Measurements from ENCODE around the gene MSLN. TPM values are rescaled to one million over a fixed set of nuclear protein-coding genes. Genes with fewer than 3 reads are reported as not detected.

The MSLN gene
- total RNA-seq, 2 experiments from 2014 or later = not detected

DNA sequence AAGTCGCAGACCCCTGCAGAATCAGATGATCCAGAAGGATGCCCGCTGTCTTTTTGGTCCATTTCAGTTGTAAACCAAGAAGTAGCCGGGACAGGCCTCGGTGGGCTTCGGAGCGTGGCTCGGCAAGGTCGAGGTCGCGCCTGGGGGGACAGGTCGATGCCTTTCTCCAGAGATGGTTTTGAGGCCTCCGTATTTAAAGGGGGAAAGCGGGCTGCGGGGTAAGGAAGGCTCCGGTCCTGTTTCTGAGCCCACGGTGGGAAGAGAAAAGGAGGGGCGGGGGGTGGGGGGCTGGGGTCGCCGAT is 47.5 kb downstream of the MSLN start:
- TF ChIP-seq, protein P1, sequence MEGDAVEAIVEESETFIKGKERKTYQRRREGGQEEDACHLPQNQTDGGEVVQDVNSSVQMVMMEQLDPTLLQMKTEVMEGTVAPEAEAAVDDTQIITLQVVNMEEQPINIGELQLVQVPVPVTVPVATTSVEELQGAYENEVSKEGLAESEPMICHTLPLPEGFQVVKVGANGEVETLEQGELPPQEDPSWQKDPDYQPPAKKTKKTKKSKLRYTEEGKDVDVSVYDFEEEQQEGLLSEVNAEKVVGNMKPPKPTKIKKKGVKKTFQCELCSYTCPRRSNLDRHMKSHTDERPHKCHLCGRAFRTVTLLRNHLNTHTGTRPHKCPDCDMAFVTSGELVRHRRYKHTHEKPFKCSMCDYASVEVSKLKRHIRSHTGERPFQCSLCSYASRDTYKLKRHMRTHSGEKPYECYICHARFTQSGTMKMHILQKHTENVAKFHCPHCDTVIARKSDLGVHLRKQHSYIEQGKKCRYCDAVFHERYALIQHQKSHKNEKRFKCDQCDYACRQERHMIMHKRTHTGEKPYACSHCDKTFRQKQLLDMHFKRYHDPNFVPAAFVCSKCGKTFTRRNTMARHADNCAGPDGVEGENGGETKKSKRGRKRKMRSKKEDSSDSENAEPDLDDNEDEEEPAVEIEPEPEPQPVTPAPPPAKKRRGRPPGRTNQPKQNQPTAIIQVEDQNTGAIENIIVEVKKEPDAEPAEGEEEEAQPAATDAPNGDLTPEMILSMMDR (IDR thresholded peaks at IDR 0.05) = no peak
- H3K27me3 Mint-ChIP-seq = peaks cover 7% of the 10 kb centered on the region
- intact Hi-C loops (cut with micrococcal nuclease) = no loop called here
- H3K4me3 Mint-ChIP-seq = peak overlapping the region; percentile 98
- DNase-seq (no peak), ATAC-seq (no peak)
- H3K36me3 Mint-ChIP-seq (ENCODE audit: low read depth) = peaks cover 3% of the 10 kb centered on the region
- peaks cover 11% of the 10 kb centered on the region for H3K4me1 Mint-ChIP-seq (ENCODE audit: low read depth)
- ChIA-PET CTCF (no interaction called here), POLR2A (no interaction called here)
- no peaks in the 10 kb centered on the region for H3K9me3 Mint-ChIP-seq
- H3K27ac Mint-ChIP-seq = peak overlapping the region; percentile 97

DNA sequence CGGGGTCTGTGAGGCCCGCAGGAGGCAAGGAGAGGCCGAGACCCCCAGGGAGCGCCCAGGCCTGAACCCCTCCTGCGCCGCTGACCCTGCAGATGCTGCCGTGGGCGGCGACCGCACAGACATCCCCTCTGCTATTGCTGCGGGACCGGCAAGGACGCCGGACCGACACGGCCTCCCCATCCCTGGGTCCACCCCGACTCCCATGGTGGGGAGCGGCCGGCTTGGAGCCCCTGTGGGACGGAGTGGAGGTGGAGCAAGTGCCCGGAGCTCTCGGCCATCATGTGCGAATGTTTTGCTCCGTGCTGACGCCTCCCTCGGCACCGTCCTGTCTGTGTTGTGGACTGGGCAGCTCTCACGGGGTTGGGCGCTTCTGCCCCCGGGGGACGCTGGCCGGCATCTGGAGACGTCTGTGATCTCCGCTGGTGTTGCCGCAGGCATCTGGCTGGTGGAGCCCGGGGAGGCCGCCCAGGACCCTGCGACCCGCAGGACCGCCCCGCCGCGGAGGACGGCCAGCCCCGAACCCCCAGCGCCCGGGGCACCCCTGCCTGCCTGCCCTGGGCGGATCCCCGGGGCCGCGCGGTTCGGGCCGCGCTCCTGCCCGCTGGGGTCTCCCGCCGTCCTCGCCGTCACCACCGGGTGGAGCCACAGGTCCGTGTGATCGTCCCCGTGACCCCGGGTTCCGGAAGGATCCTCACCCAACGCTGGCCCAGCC is 52.8 kb downstream of the MSLN start:
- ATAC-seq (peak; percentile 90), DNase-seq (peak; percentile 72)
- intact Hi-C loops (cut with micrococcal nuclease) = loop anchor here (10.0 kb wide), 1 partner anchor 241 kb away; no protein-coding TSS in a partner anchor
- ChIA-PET CTCF (interaction anchor here (1.0 kb wide), 2 partner anchors 244 to 290 kb away, joined by 3 to 5 read pairs; no protein-coding TSS in a partner anchor), POLR2A (no interaction called here)
- TF ChIP-seq, protein P1 (IDR thresholded peaks at IDR 0.05) = peak; percentile 76
- no peaks in the 10 kb centered on the region for H3K36me3 Mint-ChIP-seq (ENCODE audit: low read depth)
- no peaks in the 10 kb centered on the region for H3K9me3 Mint-ChIP-seq
- H3K27me3 Mint-ChIP-seq = peaks cover 15% of the 10 kb centered on the region
- H3K4me1 Mint-ChIP-seq (ENCODE audit: low read depth) = peaks cover 6% of the 10 kb centered on the region
- H3K4me3 Mint-ChIP-seq = no peak overlapping the region
- no peak overlapping the region for H3K27ac Mint-ChIP-seq

DNA sequence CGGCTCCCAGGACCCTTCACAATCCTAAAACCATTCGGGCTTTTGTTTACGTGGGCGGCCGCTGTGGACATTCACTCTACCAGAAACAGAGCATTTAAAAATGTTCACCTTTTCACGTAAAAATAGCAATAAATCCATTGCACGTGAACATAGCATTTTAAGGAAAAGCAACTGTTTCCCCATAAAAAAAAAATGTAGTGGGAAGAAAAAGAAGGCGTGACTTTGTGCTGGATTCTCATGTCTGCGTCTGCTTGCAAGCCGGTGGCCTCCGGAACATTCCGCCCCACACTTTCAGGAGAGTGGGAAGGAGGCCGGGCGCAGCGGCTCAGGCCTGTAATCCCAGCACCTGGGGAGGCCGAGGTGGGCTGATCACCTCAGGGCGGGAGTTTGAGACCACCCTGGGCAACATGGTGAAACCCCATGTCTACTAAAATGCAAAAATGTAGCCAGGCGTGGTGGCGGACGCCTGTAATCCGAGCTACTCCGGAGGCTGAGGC is 53.4 kb downstream of the MSLN start:
- H3K27me3 Mint-ChIP-seq = peaks cover 15% of the 10 kb centered on the region
- intact Hi-C loops (cut with micrococcal nuclease) = loop anchor here (10.0 kb wide), 1 partner anchor 241 kb away; no protein-coding TSS in a partner anchor
- CTCF ChIA-PET = interaction anchor here (0.8 to 1.2 kb wide), 4 partner anchors 241 to 290 kb away, joined by 3 to 5 read pairs (median 3); no protein-coding TSS in a partner anchor
- H3K27ac Mint-ChIP-seq = no peak overlapping the region
- H3K4me3 Mint-ChIP-seq = no peak overlapping the region
- no peaks in the 10 kb centered on the region for H3K9me3 Mint-ChIP-seq
- TF ChIP-seq, protein P1 (IDR thresholded peaks at IDR 0.05) = peak; percentile 9
- DNase-seq (no peak), ATAC-seq (no peak)
- no peaks in the 10 kb centered on the region for H3K36me3 Mint-ChIP-seq (ENCODE audit: low read depth)
- POLR2A ChIA-PET = no interaction called here
- peaks cover 3% of the 10 kb centered on the region for H3K4me1 Mint-ChIP-seq (ENCODE audit: low read depth)

DNA sequence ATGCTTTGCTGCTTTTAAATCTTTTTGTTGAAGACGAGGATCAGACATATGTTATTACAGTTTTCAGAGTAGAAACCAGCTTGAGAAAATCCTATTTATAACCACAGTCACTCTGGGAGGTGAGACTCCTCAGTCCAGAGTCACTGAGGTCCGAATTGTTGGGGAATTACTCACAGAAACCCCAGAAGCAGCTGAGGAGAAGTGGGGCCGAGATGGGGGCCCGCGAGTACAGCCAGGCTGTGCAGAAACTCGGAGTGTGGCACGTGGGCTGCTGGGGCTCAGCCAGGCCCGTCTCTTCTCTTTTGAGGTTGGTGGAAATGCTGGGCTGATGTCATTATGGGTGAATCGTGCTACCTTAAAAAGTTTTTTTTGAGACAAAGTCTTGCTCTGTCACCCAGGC is 54.4 kb downstream of the MSLN start:
- ChIA-PET CTCF (interaction anchor here (1.0 to 1.2 kb wide), 2 partner anchors 240 to 241 kb away, joined by 3 to 4 read pairs; no protein-coding TSS in a partner anchor), POLR2A (no interaction called here)
- intact Hi-C loops (cut with micrococcal nuclease) = loop anchor here (10.0 kb wide), 1 partner anchor 240 kb away; no protein-coding TSS in a partner anchor
- no peaks in the 10 kb centered on the region for H3K36me3 Mint-ChIP-seq (ENCODE audit: low read depth)
- ATAC-seq (no peak), DNase-seq (no peak)
- peaks cover 6% of the 10 kb centered on the region for H3K4me1 Mint-ChIP-seq (ENCODE audit: low read depth)
- peaks cover 18% of the 10 kb centered on the region for H3K27me3 Mint-ChIP-seq
- no peak overlapping the region for H3K4me3 Mint-ChIP-seq
- H3K9me3 Mint-ChIP-seq = no peaks in the 10 kb centered on the region
- no peak overlapping the region for H3K27ac Mint-ChIP-seq
- TF ChIP-seq, protein P1 (IDR thresholded peaks at IDR 0.05) = no peak

DNA sequence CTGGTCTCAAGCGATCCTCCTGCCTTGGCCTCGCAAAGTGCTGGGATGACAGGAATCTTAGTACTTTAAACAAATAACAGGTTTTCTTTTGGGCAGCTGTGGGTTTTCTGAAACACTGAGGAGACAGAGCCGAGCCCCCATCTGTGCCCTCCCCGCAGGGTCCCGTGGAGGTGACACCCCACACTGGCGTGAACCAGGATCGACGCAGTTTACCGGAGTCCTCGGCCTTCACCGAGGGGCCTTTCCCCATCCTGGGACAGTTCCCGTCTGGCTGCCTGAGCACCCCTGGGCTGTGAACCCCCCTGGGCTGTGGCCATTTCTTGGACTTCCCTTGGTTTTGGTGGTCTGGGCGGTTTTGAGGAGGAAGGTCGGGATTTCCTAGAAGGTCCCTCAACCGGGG is 55.3 kb downstream of the MSLN start:
- TF ChIP-seq, protein P1 (IDR thresholded peaks at IDR 0.05) = no peak
- no peak for ATAC-seq
- Mint-ChIP-seq H3K9me3 (no peaks in the 10 kb centered on the region), H3K4me3 (no peak overlapping the region), H3K27ac (no peak overlapping the region), H3K36me3 (ENCODE audit: low read depth) (no peaks in the 10 kb centered on the region), H3K4me1 (ENCODE audit: low read depth) (peaks cover 8% of the 10 kb centered on the region), H3K27me3 (peaks cover 21% of the 10 kb centered on the region)
- POLR2A ChIA-PET = interaction anchor here (0.6 kb wide), 1 partner anchor 10 kb away, joined by 3 read pairs; no protein-coding TSS in a partner anchor
- intact Hi-C loops (cut with micrococcal nuclease) = loop anchor here (10.0 kb wide), 1 partner anchor 239 kb away; no protein-coding TSS in a partner anchor
- CTCF ChIA-PET = interaction anchor here (1.0 kb wide), 1 partner anchor 239 kb away, joined by 4 read pairs; no protein-coding TSS in a partner anchor
- no peak for DNase-seq
